Thoracic aorta (tissue), 2 donors: Measurements from ENCODE around the gene KRT16. TPM values are rescaled to one million over a fixed set of nuclear protein-coding genes. Genes with fewer than 3 reads are reported as not detected.

Experiments used
- ATAC-seq: fragments of 150-250 bp; one replicate; pipeline ENCODE4 v1.8.0; 2017; ENCODE audit warnings: low read depth; ENCODE audit not compliant: insufficient number of reproducible peaks, low FRiP score
- DNase-seq: peaks from one replicate; pipeline ENCODE4 v3.0.0-alpha.2; 2020; ENCODE audit warnings: low spot score
- H3K27ac ChIP-seq, 2 donors: fragments of 200-600 bp; sonication (generic); 1 replicate in 1 of 2; 2 replicates in 1 of 2; pipeline ENCODE4 v1.5.1; 2016; ENCODE audit warnings: mild to moderate bottlenecking in 2 of 2, moderate library complexity in 2 of 2
- H3K27me3 ChIP-seq: fragments of 200-600 bp; sonication (generic); replicated peaks from 2 replicates; pipeline ENCODE4 v1.6.0; 2016; ENCODE audit warnings: mild to moderate bottlenecking; ENCODE audit not compliant: insufficient read depth
- H3K36me3 ChIP-seq: fragments of 200-600 bp; sonication (generic); one replicate; pipeline ENCODE4 v1.5.1; 2016
- H3K4me1 ChIP-seq, 2 donors: fragments of 200-600 bp; sonication (generic); 1 replicate in 1 of 2; 2 replicates in 1 of 2; pipeline versions ENCODE4 v1.5.1 to v1.6.0; 2016; ENCODE audit warnings: low read depth in 2 of 2, mild to moderate bottlenecking in 1 of 2; ENCODE audit not compliant: control insufficient read depth in 1 of 2
- H3K4me3 ChIP-seq: fragments of 200-600 bp; sonication (generic); 2 replicates; pipeline ENCODE4 v1.5.1; 2016; ENCODE audit warnings: mild to moderate bottlenecking
- H3K9me3 ChIP-seq: fragments of 200-600 bp; sonication (generic); 2 replicates; pipeline ENCODE4 v1.5.1; 2016
- CTCF ChIP-seq: fragments of 200-600 bp; sonication (generic); IDR thresholded peaks from one replicate; pipeline ENCODE4 v1.5.1; 2019; ENCODE audit warnings: antibody characterized with exemption
- total RNA-seq, 2 donors: library from RNA; depleted of rRNA; stranded (reverse); fragments of >200 nt; gene quantifications; one replicate each; pipeline versions ENCODE4 v1.1.0 to v1.2.3, GENCODE V29; 2016

KRT16 gene
- total RNA-seq, 2 donors from 2014 or later = 6.5 to 16.8 TPM

GRCh38 chr17:41600318-41600717 lies 12.2 kb downstream of the KRT16 start:
- ATAC-seq (no peak), DNase-seq (no peak)
- no peak for TF ChIP-seq CTCF
- Histone ChIP-seq H3K27me3 (no peaks in the 10 kb centered on the region), H3K4me1 (no peaks in the 10 kb centered on the region), H3K27ac (no peak overlapping the region), H3K36me3 (no peaks in the 10 kb centered on the region), H3K9me3 (no peaks in the 10 kb centered on the region), H3K4me3 (no peak overlapping the region)

- H3K9me3 ChIP-seq = no peaks in the 10 kb centered on the region
- no peak overlapping the region for H3K4me3 ChIP-seq
- no peaks in the 10 kb centered on the region for H3K4me1 ChIP-seq
- no peaks in the 10 kb centered on the region for H3K36me3 ChIP-seq
- TF ChIP-seq CTCF = no peak
- no peaks in the 10 kb centered on the region for H3K27me3 ChIP-seq
- no peak for DNase-seq
- H3K27ac ChIP-seq = no peak overlapping the region
- no peak for ATAC-seq
Observed at GRCh38 chr17:41599680-41600079, 12.9 kb downstream of the KRT16 start.

- TF ChIP-seq CTCF = no peak
- Histone ChIP-seq H3K4me1 (no peaks in the 10 kb centered on the region), H3K27ac (no peak overlapping the region), H3K4me3 (no peak overlapping the region), H3K9me3 (no peaks in the 10 kb centered on the region), H3K36me3 (no peaks in the 10 kb centered on the region), H3K27me3 (no peaks in the 10 kb centered on the region)
- DNase-seq (no peak), ATAC-seq (no peak)
Observed at GRCh38 chr17:41595585-41595984, 17.0 kb downstream of the KRT16 start.

GRCh38 chr17:41594363-41594915 lies 18.1 kb downstream of the KRT16 start:
- H3K27ac ChIP-seq = no peak overlapping the region
- H3K36me3 ChIP-seq = no peaks in the 10 kb centered on the region
- ATAC-seq (no peak), DNase-seq (no peak)
- no peak for TF ChIP-seq CTCF
- H3K4me1 ChIP-seq = peaks cover 0 to under 1% of the 10 kb centered on the region in 2 donors
- no peaks in the 10 kb centered on the region for H3K9me3 ChIP-seq
- no peak overlapping the region for H3K4me3 ChIP-seq
- no peaks in the 10 kb centered on the region for H3K27me3 ChIP-seq

GRCh38 chr17:41593306-41593981 lies 19.1 kb downstream of the KRT16 start:
- ATAC-seq (no peak), DNase-seq (no peak)
- Histone ChIP-seq H3K9me3 (no peaks in the 10 kb centered on the region), H3K27me3 (no peaks in the 10 kb centered on the region), H3K27ac (no peak overlapping the region), H3K4me1 (peaks cover 5 to 8% of the 10 kb centered on the region in 2 donors), H3K36me3 (no peaks in the 10 kb centered on the region), H3K4me3 (no peak overlapping the region)
- no peak for TF ChIP-seq CTCF
